Measurements from ENCODE around the gene SIGLEC10.

GRCh38 chr19:51433043-51433442 lies 15.6 kb upstream of the SIGLEC10 start:
- TF ChIP-seq CTCF (conservative IDR thresholded peaks at IDR 0.05): no peak
- TF ChIP-seq EZH2 (IDR thresholded peaks at IDR 0.05; ENCODE audit: low read depth): no peak
